Ascending aorta (tissue), 2 donors: ENCODE results near the gene ZNF90. TPM values are rescaled to one million over a fixed set of nuclear protein-coding genes. Genes with fewer than 3 reads are reported as not detected.
"Not testable (repeated sequence)": the region's sequence is repeated elsewhere in the genome, so short reads cannot be mapped to it uniquely, and the experiment has no call there.

Experiments
- DNase-seq, 2 donors: peaks; one replicate each; pipeline ENCODE4 v3.0.0-alpha.2; 2019; ENCODE audit warnings: low spot score in 2 of 2
- H3K27ac ChIP-seq, 2 donors: fragments of 200-600 bp; sonication (generic); one replicate each; pipeline ENCODE4 v1.5.1; 2016 to 2017; ENCODE audit warnings: mild to moderate bottlenecking in 1 of 2
- H3K27me3 ChIP-seq: fragments of 200-600 bp; sonication (generic); one replicate; pipeline ENCODE4 v1.5.1; 2017
- H3K36me3 ChIP-seq, 2 donors: fragments of 200-600 bp; sonication (generic); one replicate each; pipeline ENCODE4 v1.5.1; 2016
- H3K4me1 ChIP-seq, 2 donors: fragments of 200-600 bp; sonication (generic); one replicate each; pipeline ENCODE4 v1.5.1; 2016 to 2017; ENCODE audit warnings: mild to moderate bottlenecking in 1 of 2
- H3K4me3 ChIP-seq, 2 donors: fragments of 200-600 bp; sonication (generic); one replicate each; pipeline ENCODE4 v1.5.1; 2016 to 2017; ENCODE audit warnings: mild to moderate bottlenecking in 1 of 2
- H3K9me3 ChIP-seq, 2 donors: fragments of 200-600 bp; sonication (generic); one replicate each; pipeline ENCODE4 v1.5.1; 2016
- intact Hi-C: fragments of 100-400 bp; cut with DNase I; formaldehyde crosslinking; loops from one replicate; pipeline ENCODE4 v1.15.1; 2023
- total RNA-seq: library from RNA; depleted of rRNA; stranded (reverse); fragments of >200 nt; gene quantifications from one replicate; pipeline ENCODE4 v1.1.0, GENCODE V29; 2016
- TF ChIP-seq, protein P1 (sequence below), 3 experiments: fragments of 200-600 bp in 2 of 3; fragments of 450-650 bp in 1 of 3; sonication (generic) in 2 of 3; IDR thresholded peaks; one replicate each; pipeline ENCODE4 v1.5.1; 2016 to 2019; ENCODE audit warnings: antibody characterized with exemption in 3 of 3, mild to moderate bottlenecking in 1 of 3, moderate library complexity in 1 of 3

Gene ZNF90
- total RNA-seq, 1 donor from 2014 or later, result not detected

DNA sequence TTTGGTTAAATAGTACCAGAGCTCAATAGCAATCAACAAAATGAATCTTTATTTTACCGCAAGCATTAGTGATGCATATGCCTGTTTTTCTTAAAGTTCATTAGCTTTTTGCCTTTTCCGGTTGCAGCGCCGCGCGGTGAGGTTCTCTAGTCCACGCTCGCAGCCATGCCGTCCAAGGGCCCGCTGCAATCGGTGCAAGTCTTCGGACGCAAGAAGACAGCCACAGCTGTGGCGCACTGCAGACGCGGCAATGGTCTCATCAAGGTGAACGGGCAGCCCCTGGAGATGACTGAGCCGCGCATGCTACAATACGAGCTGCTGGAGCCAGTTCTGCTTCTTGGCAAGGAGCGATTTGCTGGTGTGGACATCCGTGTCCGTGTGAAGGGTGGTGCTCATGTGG is 47.1 kb downstream of the ZNF90 start:
- H3K27ac ChIP-seq, result no peak overlapping the region
- no peak overlapping the region for H3K4me3 ChIP-seq
- intact Hi-C loops, result no loop called here
- H3K27me3 ChIP-seq, result no peaks in the 10 kb centered on the region
- TF ChIP-seq, protein P1, sequence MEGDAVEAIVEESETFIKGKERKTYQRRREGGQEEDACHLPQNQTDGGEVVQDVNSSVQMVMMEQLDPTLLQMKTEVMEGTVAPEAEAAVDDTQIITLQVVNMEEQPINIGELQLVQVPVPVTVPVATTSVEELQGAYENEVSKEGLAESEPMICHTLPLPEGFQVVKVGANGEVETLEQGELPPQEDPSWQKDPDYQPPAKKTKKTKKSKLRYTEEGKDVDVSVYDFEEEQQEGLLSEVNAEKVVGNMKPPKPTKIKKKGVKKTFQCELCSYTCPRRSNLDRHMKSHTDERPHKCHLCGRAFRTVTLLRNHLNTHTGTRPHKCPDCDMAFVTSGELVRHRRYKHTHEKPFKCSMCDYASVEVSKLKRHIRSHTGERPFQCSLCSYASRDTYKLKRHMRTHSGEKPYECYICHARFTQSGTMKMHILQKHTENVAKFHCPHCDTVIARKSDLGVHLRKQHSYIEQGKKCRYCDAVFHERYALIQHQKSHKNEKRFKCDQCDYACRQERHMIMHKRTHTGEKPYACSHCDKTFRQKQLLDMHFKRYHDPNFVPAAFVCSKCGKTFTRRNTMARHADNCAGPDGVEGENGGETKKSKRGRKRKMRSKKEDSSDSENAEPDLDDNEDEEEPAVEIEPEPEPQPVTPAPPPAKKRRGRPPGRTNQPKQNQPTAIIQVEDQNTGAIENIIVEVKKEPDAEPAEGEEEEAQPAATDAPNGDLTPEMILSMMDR (IDR thresholded peaks at IDR 0.05), result no peak
- no peaks in the 10 kb centered on the region for H3K4me1 ChIP-seq
- peaks cover 51 to 79% of the 10 kb centered on the region in 2 donors for H3K9me3 ChIP-seq
- no peak for DNase-seq
- peaks cover 3 to 19% of the 10 kb centered on the region in 2 donors for H3K36me3 ChIP-seq

DNA sequence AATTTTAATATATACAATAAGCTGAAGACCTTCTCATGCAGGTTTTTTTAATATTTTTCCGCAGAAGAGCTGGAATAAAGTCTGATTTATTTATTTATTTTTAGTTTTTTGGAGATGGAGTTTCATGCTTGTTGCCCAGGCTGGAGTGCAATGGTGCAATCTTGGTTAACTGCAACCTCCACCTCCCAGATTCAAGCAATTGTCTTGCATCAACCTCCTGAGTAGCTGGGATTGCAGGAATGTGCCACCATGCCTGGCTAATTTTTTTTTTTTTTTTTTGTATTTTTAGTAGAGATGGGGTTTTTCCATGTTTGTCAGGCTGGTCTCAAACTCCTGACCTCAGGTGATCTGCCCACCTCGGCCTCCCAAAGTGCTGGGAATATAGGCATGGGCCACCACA is 55.1 kb downstream of the ZNF90 start:
- intact Hi-C loops, H3K27ac ChIP-seq: not testable (repeated sequence)
- peaks cover 4 to 70% of the 10 kb centered on the region in 2 donors for H3K9me3 ChIP-seq

DNA sequence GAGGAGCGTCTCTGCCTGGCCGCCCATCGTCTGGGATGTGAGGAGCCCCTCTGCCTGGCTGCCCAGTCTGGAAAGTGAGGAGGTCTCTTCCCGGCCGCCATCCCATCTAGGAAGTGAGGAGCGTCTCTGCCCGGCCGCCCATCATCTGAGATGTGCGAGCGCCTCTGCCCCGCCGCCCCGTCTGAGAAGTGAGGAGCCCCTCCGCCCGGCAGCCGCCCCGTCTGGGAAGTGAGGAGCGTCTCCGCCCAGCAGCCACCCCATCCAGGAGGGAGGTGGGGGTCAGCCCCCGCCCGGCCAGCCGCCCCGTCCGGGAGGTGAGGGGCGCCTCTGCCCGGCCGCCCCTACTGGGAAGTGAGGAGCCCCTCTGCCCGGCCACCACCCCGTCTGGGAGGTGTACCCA is 59.9 kb downstream of the ZNF90 start:
- not testable (repeated sequence) for H3K4me3 ChIP-seq
- H3K9me3 ChIP-seq, result peaks cover 10 to 34% of the 10 kb centered on the region in 2 donors

More for the DNA sequence above, 55.1 kb downstream of the ZNF90 start:
- not testable (repeated sequence) for DNase-seq, H3K4me1 ChIP-seq, H3K4me3 ChIP-seq, H3K36me3 ChIP-seq, H3K27me3 ChIP-seq

DNA sequence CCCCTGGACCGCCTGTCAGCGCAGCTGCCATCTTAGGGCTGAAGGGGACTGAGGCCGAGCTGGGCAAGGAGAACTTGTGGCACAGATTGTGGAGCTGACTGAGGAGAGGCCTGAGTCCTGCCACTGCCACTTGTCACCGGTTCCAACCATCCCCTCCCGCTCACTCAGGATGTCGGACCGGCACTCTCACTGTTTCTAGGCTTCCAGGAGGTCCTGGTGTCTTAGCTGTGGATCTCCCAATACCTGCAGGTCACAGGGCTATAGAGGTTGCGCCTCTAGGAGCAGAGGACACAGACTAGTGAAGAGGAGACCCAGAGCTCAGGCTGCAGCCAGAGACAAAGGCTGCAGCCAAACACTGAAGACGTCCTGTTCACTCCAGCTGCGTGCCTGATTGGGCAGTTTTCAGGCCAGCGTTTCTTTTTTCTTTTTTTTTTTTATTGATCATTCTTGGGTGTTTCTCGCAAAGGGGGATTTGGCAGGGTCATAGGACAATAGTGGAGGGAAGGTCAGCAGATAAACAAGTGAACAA is 73.9 kb downstream of the ZNF90 start:
- no peak for DNase-seq

More for the DNA sequence above, 59.9 kb downstream of the ZNF90 start:
- H3K27me3 ChIP-seq, DNase-seq, H3K4me1 ChIP-seq, intact Hi-C loops, H3K27ac ChIP-seq, H3K36me3 ChIP-seq: not testable (repeated sequence)

GRCh38 chr19:20152506-20152905 is 74.7 kb downstream of the ZNF90 start:
- intact Hi-C loops, H3K9me3 ChIP-seq, H3K4me3 ChIP-seq, DNase-seq, H3K27ac ChIP-seq, H3K27me3 ChIP-seq, H3K36me3 ChIP-seq, H3K4me1 ChIP-seq: not testable (repeated sequence)

More for the DNA sequence above, 73.9 kb downstream of the ZNF90 start:
- no peaks in the 10 kb centered on the region for H3K36me3 ChIP-seq
- H3K27me3 ChIP-seq, result no peaks in the 10 kb centered on the region
- intact Hi-C loops, result no loop called here
- H3K27ac ChIP-seq, result no peak overlapping the region
- TF ChIP-seq, protein P1 (IDR thresholded peaks at IDR 0.05), result no peak
- no peak overlapping the region for H3K4me3 ChIP-seq
- H3K4me1 ChIP-seq, result no peaks in the 10 kb centered on the region
- no peaks in the 10 kb centered on the region for H3K9me3 ChIP-seq

- DNase-seq, result no peak
- Histone ChIP-seq H3K27ac (no peak overlapping the region), H3K4me3 (no peak overlapping the region), H3K36me3 (no peaks in the 10 kb centered on the region), H3K27me3 (no peaks in the 10 kb centered on the region), H3K4me1 (no peaks in the 10 kb centered on the region), H3K9me3 (no peaks in the 10 kb centered on the region)
- intact Hi-C loops, result no loop called here
- TF ChIP-seq, protein P1 (IDR thresholded peaks at IDR 0.05), result no peak
Measured at GRCh38 chr19:20153281-20153680, 75.5 kb downstream of the ZNF90 start.

DNA sequence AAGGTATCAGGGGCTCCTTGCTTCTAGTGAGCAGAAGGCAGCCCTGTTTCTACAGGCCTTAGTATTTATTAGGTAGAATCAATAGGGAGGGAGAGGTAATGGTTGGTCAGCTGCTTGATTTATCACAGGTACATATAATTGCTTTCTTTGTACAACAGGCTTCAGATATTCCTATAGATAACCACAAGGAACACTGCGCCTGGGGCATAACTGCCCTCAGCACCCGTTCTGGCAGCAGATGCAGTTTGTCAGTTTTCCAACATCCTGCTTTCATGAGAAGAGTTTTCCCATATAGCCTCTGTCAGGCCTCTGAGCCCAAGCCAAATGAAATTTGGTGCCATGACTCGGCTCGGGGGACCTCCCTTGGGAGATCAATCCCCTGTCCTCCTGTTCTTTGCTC is 76.8 kb downstream of the ZNF90 start:
- no peak for DNase-seq
- no peak overlapping the region for H3K27ac ChIP-seq
- no peaks in the 10 kb centered on the region for H3K4me1 ChIP-seq
- TF ChIP-seq, protein P1 (IDR thresholded peaks at IDR 0.05), result no peak
- no peaks in the 10 kb centered on the region for H3K36me3 ChIP-seq
- intact Hi-C loops, result no loop called here
- H3K27me3 ChIP-seq, result no peaks in the 10 kb centered on the region
- no peak overlapping the region for H3K4me3 ChIP-seq
- no peaks in the 10 kb centered on the region for H3K9me3 ChIP-seq
